Fibroblast of pulmonary artery (primary cell): ENCODE data around the gene TMEM239.

Experiments
- DNase-seq: peaks from one replicate; pipeline ENCODE4 v3.0.0-alpha.2; 2010; ENCODE audit warnings: low read depth
- H3K4me3 ChIP-seq: replicated peaks from 2 replicates; pipeline ENCODE4 v1.5.1; 2011; ENCODE audit warnings: low read depth, mild to moderate bottlenecking, control low read depth, low read length, moderate library complexity
- TF ChIP-seq, protein P1 (sequence below): IDR thresholded peaks from 2 replicates; pipeline ENCODE4 v1.5.1; 2011; ENCODE audit warnings: mild to moderate bottlenecking, control low read depth, low read length, inconsistent platforms; ENCODE audit errors: missing control alignments

TMEM239 gene

DNA sequence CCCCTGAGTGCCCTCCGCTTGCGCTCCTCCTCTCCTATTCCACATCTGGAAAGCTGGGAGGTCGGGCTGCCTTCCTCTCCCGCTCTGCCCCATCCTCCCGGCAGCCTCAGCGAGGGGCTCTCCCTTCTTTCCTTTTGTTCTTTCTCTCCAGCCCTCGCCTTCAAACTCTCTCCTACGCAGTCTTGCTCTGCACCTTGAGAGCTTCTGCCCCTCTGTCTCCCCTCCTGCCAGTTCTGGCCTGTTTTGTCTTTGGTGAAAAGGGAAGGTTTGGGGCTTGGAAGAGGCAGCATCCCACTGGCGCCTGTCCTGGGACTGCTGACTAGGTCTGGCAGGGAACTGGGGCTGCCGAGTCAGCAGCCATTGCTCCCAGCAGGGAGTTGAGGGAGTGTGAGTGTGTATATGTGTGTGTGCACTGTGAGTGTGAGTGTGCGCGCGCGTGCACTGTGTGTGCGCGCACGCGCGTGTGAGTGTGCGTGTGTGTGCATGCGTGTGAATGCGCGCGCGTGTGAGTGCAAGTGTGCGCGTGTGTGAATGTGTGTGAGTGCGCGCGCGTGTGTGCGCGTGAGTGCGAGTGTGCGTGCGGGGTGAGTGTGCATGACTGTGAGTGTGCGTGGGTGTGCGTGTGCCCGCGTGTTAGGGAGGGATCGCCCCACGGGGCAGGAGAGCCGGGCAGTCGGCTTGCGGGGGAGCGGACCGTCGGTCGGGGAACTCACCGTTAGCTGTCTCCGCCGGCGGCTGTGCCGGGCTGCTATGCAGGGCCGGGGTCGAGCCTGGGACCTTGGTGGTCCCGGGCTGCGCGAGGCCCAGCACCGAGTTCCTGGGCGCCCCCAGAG lies 16.3 kb upstream of the TMEM239 start:
- TF ChIP-seq, protein P1, sequence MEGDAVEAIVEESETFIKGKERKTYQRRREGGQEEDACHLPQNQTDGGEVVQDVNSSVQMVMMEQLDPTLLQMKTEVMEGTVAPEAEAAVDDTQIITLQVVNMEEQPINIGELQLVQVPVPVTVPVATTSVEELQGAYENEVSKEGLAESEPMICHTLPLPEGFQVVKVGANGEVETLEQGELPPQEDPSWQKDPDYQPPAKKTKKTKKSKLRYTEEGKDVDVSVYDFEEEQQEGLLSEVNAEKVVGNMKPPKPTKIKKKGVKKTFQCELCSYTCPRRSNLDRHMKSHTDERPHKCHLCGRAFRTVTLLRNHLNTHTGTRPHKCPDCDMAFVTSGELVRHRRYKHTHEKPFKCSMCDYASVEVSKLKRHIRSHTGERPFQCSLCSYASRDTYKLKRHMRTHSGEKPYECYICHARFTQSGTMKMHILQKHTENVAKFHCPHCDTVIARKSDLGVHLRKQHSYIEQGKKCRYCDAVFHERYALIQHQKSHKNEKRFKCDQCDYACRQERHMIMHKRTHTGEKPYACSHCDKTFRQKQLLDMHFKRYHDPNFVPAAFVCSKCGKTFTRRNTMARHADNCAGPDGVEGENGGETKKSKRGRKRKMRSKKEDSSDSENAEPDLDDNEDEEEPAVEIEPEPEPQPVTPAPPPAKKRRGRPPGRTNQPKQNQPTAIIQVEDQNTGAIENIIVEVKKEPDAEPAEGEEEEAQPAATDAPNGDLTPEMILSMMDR, result no peak
- peak overlapping the region; percentile 42 for H3K4me3 ChIP-seq
- DNase-seq, result no peak

DNA sequence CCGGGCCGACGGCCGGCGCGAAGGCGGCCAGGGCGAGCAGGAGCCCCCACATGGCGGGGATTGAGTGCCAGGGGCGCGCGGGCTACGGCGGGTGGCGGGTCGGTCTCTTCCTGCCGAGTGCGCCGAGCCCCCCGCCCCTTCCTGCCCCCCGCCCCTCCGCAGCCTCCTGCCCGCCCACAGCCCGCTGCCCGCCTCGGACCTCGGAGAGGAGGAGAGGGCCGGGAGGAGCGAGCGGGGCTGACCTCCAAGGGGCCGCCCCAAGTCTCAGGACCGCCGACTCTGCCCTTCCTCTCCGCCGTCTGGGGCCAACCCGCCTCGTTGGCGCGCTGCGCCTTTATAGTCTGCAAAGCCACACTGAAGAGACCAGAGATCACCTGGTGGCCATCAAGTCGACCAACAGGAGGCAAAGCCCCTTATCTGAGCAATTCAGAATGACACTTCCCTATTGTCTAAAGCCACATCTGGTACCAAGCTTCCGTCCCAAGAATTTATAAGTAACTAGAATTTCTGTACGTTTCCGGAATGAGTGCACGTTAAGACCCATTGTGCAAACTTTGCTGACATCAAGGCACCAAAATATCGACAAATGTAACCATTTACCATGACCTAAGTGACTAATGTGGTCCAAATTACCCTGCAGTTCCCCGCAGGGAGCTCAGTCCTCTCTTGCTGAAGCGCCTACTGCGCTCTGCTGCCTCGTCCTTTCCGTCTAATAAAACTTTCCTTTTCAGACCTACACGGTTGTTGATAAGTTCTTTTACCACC lies 15.5 kb upstream of the TMEM239 start, which contains the start of gene CPXM1:
Gene CPXM1, minus strand, starts transcription at position 107 of the 765 bp plus-strand sequence. Its CDS starts 55 bp downstream, at position 52.
- TF ChIP-seq, protein P1, result no peak
- DNase-seq, result no peak

DNA sequence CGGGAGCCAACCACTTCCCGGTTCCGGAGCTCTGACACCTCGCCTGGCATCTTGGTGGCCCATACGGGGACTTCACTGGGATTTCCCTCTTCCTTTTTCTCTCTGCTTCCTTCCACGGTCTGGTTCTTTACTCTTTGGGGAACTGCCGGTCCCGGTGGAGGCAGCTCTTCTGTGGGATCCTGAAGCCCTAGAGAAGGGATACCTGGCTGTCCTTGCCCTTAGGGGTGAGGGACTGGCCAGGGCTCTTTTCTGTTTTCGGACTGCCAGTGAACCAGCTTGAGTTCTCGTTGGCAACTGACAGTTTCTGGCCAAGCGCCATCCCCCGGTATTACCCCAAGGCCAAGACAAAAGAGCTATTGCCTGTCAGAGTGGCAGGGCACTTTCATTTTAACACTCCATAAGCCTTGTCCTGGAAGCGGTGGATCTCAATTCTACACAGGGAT lies 14.9 kb upstream of the TMEM239 start:
- TF ChIP-seq, protein P1, result no peak
- no peak overlapping the region for H3K4me3 ChIP-seq

More for the DNA sequence above, 15.5 kb upstream of the TMEM239 start, which contains the start of gene CPXM1:
- H3K4me3 ChIP-seq, result peak within 1 kb of the TSS; percentile 42

DNA sequence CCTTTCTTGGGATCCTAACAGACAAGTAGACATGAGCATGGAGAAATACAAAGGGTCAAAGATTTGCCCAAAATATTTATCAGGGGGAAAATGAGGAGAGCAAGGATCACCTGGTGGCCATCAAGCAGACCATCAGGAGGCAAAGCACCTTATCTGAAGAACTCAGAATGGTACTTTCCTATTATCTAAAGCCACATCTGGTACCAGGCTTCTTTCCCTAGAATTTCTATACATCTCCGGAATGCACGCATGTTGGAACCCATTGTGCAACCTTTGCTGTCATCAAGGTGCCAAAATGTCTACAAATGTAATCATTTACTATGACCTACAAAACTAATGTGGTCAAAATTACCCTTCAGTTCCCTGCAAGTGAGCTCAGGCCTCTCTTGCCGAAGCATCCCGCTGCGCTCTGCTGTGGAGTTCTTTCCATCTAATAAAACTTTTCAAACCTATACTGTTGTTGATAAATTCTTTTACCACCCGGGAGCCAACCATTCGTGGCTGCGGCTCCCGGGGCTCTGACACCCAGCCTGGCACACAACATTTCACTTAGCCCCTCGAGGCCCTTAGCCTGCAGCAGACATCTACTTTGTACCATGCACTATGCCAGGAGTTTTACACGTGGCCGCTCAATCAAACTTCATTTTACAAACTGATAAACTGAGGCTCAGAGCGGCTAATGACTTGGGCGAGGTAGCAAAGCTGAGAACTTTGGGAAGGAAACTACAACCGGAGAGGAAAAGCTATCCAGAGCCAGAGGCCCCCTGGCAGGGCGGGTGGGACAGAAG lies 11.9 kb upstream of the TMEM239 start:
- TF ChIP-seq, protein P1, result no peak
- no peak overlapping the region for H3K4me3 ChIP-seq
- no peak for DNase-seq

More for the DNA sequence above, 14.9 kb upstream of the TMEM239 start:
- no peak for DNase-seq

DNA sequence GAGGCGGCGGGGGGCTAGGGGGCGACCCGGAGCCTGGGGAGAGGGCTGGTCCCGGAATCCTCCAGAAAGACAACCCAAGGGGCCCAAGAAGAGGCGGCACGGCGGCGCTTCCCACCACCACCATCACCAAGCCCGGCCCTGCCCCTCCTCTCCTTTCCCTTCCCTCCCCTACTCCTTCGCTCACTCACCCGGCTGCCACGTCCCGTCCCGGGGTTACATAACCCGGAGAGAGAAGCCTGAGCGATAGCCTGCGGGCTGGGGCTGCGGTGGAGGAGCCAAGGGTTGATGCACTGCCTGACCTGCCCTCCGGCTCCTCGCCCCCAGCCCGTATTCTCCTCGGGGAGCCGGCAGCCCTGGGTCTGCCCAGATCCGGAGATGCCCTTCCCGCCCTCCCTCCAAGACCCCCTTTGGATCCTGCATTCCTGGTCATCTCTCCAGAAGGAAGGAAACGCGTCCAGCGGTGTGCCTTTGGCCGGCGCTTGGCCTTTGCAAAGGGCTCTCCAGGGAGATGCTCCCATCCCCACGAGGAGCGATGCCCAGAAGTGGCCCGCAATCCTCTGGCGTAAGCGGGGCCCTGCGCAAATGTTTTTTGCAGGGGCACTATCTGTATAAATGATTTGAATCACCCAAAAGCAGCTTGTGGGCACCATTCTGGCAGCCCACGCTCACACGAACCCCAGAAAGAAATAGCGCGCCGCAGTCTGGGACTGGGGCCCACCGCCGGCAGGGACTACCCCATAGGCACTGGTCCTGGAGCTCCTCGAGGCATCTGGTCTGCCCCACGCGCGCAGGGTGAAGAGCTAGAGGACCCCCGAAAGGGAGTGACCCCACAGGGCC lies 11.1 kb upstream of the TMEM239 start:
- H3K4me3 ChIP-seq, result no peak overlapping the region
- TF ChIP-seq, protein P1, result no peak
- DNase-seq, result peak; percentile 15
